DOHH2 (cell line): ENCODE measurements around the gene PTS.

Experiments
- H3F3A ChIP-seq: fragments of 200-600 bp; sonication (generic), shearing (Covaris generic); 2 replicates; pipeline ENCODE4 v1.6.0; 2016; ENCODE audit warnings: antibody characterized with exemption, mild to moderate bottlenecking; ENCODE audit not compliant: control insufficient read depth, insufficient read depth
- H3K27ac ChIP-seq: fragments of 200-600 bp; sonication (generic); 2 replicates; pipeline ENCODE4 v1.5.1; 2014; ENCODE audit warnings: low read depth, mild to moderate bottlenecking, low read length, moderate library complexity
- H3K27me3 ChIP-seq: fragments of 200-600 bp; sonication (generic); 2 replicates; pipeline ENCODE4 v1.6.1; 2014; ENCODE audit warnings: mild to moderate bottlenecking, low read length, mixed read lengths; ENCODE audit not compliant: control insufficient read depth
- H3K36me3 ChIP-seq: fragments of 200-600 bp; sonication (generic); 2 replicates; pipeline ENCODE4 v1.6.1; 2014; ENCODE audit warnings: mild to moderate bottlenecking, low read length, moderate library complexity, mixed read lengths; ENCODE audit not compliant: control insufficient read depth
- H3K4me1 ChIP-seq: fragments of 200-600 bp; sonication (generic); 2 replicates; pipeline ENCODE4 v1.6.1; 2014; ENCODE audit warnings: mild to moderate bottlenecking, low read length, mixed read lengths; ENCODE audit not compliant: control insufficient read depth
- H3K4me2 ChIP-seq: fragments of 200-600 bp; sonication (generic); 2 replicates; pipeline ENCODE4 v1.6.0; 2014; ENCODE audit warnings: mild to moderate bottlenecking, low read length, moderate library complexity
- H3K4me3 ChIP-seq: fragments of 200-600 bp; sonication (generic); 2 replicates; pipeline ENCODE4 v1.5.1; 2014; ENCODE audit warnings: mild to moderate bottlenecking, low read length, mixed read lengths
- H3K79me2 ChIP-seq: fragments of 200-600 bp; sonication (generic); 2 replicates; pipeline ENCODE4 v1.6.1; 2014; ENCODE audit warnings: mild to moderate bottlenecking, low read length, mixed read lengths; ENCODE audit not compliant: control insufficient read depth
- H3K9me2 ChIP-seq: fragments of 200-600 bp; sonication (generic); replicated peaks from 2 replicates; pipeline ENCODE4 v1.6.1; 2014; ENCODE audit warnings: mild to moderate bottlenecking, low read length, mixed read lengths; ENCODE audit not compliant: control insufficient read depth
- H3K9me3 ChIP-seq: fragments of 200-600 bp; sonication (generic); 2 replicates; pipeline ENCODE4 v1.6.1; 2014; ENCODE audit warnings: antibody characterized with exemption, low read length, mixed read lengths; ENCODE audit not compliant: control insufficient read depth, insufficient read depth
- H4K20me1 ChIP-seq: fragments of 200-600 bp; sonication (generic); 2 replicates; pipeline ENCODE4 v1.6.0; 2014; ENCODE audit warnings: low read depth, mild to moderate bottlenecking, antibody characterized with exemption, low read length, moderate library complexity; ENCODE audit not compliant: control insufficient read depth, insufficient read depth
- EZH2phosphoT487 ChIP-seq: fragments of 200-600 bp; sonication (generic); IDR thresholded peaks from 2 replicates; pipeline ENCODE4 v1.6.1; 2017; ENCODE audit warnings: borderline replicate concordance, mild to moderate bottlenecking, antibody characterized with exemption, low read length, moderate library complexity, mixed read lengths
- TF ChIP-seq, protein P1 (sequence below): fragments of 200-600 bp; sonication (generic); IDR thresholded peaks from one replicate; pipeline ENCODE4 v1.5.1; 2014; ENCODE audit warnings: antibody characterized with exemption, mild to moderate bottlenecking, low read depth, low read length; ENCODE audit not compliant: poor library complexity, severe bottlenecking

The PTS gene

GRCh38 chr11:112270551-112271180, 44.4 kb downstream of the PTS start:
- no peaks in the 10 kb centered on the region for H3K79me2 ChIP-seq
- TF ChIP-seq EZH2phosphoT487: no peak
- TF ChIP-seq, protein P1, sequence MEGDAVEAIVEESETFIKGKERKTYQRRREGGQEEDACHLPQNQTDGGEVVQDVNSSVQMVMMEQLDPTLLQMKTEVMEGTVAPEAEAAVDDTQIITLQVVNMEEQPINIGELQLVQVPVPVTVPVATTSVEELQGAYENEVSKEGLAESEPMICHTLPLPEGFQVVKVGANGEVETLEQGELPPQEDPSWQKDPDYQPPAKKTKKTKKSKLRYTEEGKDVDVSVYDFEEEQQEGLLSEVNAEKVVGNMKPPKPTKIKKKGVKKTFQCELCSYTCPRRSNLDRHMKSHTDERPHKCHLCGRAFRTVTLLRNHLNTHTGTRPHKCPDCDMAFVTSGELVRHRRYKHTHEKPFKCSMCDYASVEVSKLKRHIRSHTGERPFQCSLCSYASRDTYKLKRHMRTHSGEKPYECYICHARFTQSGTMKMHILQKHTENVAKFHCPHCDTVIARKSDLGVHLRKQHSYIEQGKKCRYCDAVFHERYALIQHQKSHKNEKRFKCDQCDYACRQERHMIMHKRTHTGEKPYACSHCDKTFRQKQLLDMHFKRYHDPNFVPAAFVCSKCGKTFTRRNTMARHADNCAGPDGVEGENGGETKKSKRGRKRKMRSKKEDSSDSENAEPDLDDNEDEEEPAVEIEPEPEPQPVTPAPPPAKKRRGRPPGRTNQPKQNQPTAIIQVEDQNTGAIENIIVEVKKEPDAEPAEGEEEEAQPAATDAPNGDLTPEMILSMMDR: no peak
- no peak overlapping the region for H3K27ac ChIP-seq
- H3K9me2 ChIP-seq: no peaks in the 10 kb centered on the region
- no peaks in the 10 kb centered on the region for H3K9me3 ChIP-seq
- no peaks in the 10 kb centered on the region for H3F3A ChIP-seq
- no peak overlapping the region for H3K4me3 ChIP-seq
- H3K4me2 ChIP-seq: no peak overlapping the region
- no peaks in the 10 kb centered on the region for H4K20me1 ChIP-seq
- no peaks in the 10 kb centered on the region for H3K27me3 ChIP-seq
- peaks cover 6% of the 10 kb centered on the region for H3K4me1 ChIP-seq
- no peaks in the 10 kb centered on the region for H3K36me3 ChIP-seq

GRCh38 chr11:112271242-112271641, 45.0 kb downstream of the PTS start:
- H3K27ac ChIP-seq: no peak overlapping the region
- no peaks in the 10 kb centered on the region for H3K79me2 ChIP-seq
- H3K4me3 ChIP-seq: no peak overlapping the region

DNA sequence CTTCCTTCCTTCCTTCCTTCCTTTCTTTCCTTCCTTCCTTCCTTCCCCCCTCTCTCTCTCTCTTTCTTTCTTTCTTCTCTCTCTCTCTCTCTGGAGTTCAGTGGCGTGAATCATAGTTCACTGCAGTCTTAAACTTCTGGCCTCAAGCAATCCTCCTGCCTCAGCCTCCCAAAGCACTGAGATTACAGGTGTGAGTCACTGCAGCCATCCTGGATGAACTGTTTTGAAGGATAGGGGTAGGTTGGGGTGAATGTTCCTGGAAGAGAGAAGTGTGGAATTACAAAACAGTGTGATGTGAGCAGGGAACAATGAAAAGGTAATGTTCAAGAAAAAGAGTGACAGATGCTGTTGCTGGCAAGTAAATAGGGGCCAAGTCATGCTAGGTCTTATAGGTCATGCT, 46.8 kb downstream of the PTS start:
- Histone ChIP-seq H3K9me3 (no peaks in the 10 kb centered on the region), H3K27me3 (no peaks in the 10 kb centered on the region), H3K9me2 (no peaks in the 10 kb centered on the region), H4K20me1 (no peaks in the 10 kb centered on the region), H3K36me3 (no peaks in the 10 kb centered on the region), H3F3A (no peaks in the 10 kb centered on the region), H3K4me1 (peaks cover 18% of the 10 kb centered on the region), H3K4me3 (no peak overlapping the region), H3K79me2 (no peaks in the 10 kb centered on the region), H3K27ac (no peak overlapping the region), H3K4me2 (no peak overlapping the region)
- TF ChIP-seq, protein P1: no peak
- TF ChIP-seq EZH2phosphoT487: no peak

More at GRCh38 chr11:112271242-112271641, 45.0 kb downstream of the PTS start:
- Histone ChIP-seq H3K9me2 (no peaks in the 10 kb centered on the region), H3K4me1 (peaks cover 6% of the 10 kb centered on the region), H3K4me2 (no peak overlapping the region), H4K20me1 (no peaks in the 10 kb centered on the region), H3K27me3 (no peaks in the 10 kb centered on the region), H3F3A (no peaks in the 10 kb centered on the region), H3K9me3 (no peaks in the 10 kb centered on the region), H3K36me3 (no peaks in the 10 kb centered on the region)
- TF ChIP-seq, protein P1: no peak
- TF ChIP-seq EZH2phosphoT487: no peak
